DMS53 treated with DMSO at 0.1 percent for 48 hours (cell line): ENCODE results near the gene ZNF366.

ENCODE experiments used
- DNase-seq: peaks from one replicate; lab custom pipeline; 2025; ENCODE audit not compliant: unreplicated experiment; lab: John Stamatoyannopoulos, UW

The ZNF366 gene

GRCh38 chr5:72507231-72507906 is at the start of gene ZNF366:
ZNF366 (minus strand) TSS chr5:72507410; CDS start chr5:72461496, 45,914 bp downstream.
- no peak for DNase-seq

- DNase-seq = peak; percentile 70
These were observed 49.3 kb upstream of the ZNF366 start for GRCh38 chr5:72556351-72557166.

GRCh38 chr5:72555871-72556270 is 48.7 kb upstream of the ZNF366 start:
- DNase-seq = no peak

- DNase-seq = no peak
These were observed 47.7 kb upstream of the ZNF366 start for GRCh38 chr5:72554897-72555296.

- DNase-seq = no peak
These were observed 44.9 kb upstream of the ZNF366 start for GRCh38 chr5:72552041-72552557.

GRCh38 chr5:72550595-72550994 is 43.4 kb upstream of the ZNF366 start:
- DNase-seq = no peak

GRCh38 chr5:72543811-72544210 is 36.6 kb upstream of the ZNF366 start:
- no peak for DNase-seq

GRCh38 chr5:72543365-72543764 is 36.2 kb upstream of the ZNF366 start:
- no peak for DNase-seq

GRCh38 chr5:72542695-72543094 is 35.5 kb upstream of the ZNF366 start:
- DNase-seq = no peak

- DNase-seq = no peak
These were observed 34.5 kb upstream of the ZNF366 start for GRCh38 chr5:72541501-72542225.

GRCh38 chr5:72540759-72541438 is 33.7 kb upstream of the ZNF366 start:
- DNase-seq = no peak

- DNase-seq = no peak
These were observed 32.5 kb upstream of the ZNF366 start for GRCh38 chr5:72539726-72540125.

GRCh38 chr5:72539038-72539437 is 31.8 kb upstream of the ZNF366 start:
- peak; percentile 78 for DNase-seq

- no peak for DNase-seq
These were observed 30.0 kb upstream of the ZNF366 start for GRCh38 chr5:72537166-72537565.

- DNase-seq = no peak
These were observed 24.4 kb upstream of the ZNF366 start for GRCh38 chr5:72531496-72532190.

GRCh38 chr5:72530196-72530595 is 23.0 kb upstream of the ZNF366 start:
- DNase-seq = no peak

GRCh38 chr5:72529383-72529782 is 22.2 kb upstream of the ZNF366 start:
- no peak for DNase-seq

- DNase-seq = no peak
These were observed 18.6 kb upstream of the ZNF366 start for GRCh38 chr5:72525816-72526215.

GRCh38 chr5:72523960-72524582 is 16.9 kb upstream of the ZNF366 start:
- peak; percentile 44 for DNase-seq

- no peak for DNase-seq
These were observed 15.4 kb upstream of the ZNF366 start for GRCh38 chr5:72522607-72523006.
